IMR-90 (cell line): Measurements from ENCODE around the gene MCRIP2. TPM values are rescaled to one million over a fixed set of nuclear protein-coding genes. Genes with fewer than 3 reads are reported as not detected.

Experiments used
- ATAC-seq: fragments of 200-7000 bp; cut with Tn5 transposase; 2 replicates; pipeline ENCODE4 v1.9.1; 2020; ENCODE audit warnings: low read depth, mild to moderate bottlenecking, moderate library complexity
- BruUV-seq: library from RNA; stranded (reverse); fragments of 400-500 nt; replicated peaks from 2 replicates; lab custom pipeline; 2021; lab: Mats Ljungman, UMichigan
- CTCF ChIA-PET: fragments of 300-600 bp; formaldehyde crosslinking; extraction: SDS; loops from one replicate; lab custom pipeline; 2021; ENCODE audit warnings: antibody characterized with exemption; lab: Yijun Ruan, JAX
- POLR2A ChIA-PET: fragments of 300-600 bp; sonication (Branson Sonifier 250); formaldehyde crosslinking; loops from one replicate; lab custom pipeline; 2022; ENCODE audit warnings: antibody characterized with exemption; ENCODE audit not compliant: unreplicated experiment; lab: Charles Lee
- DNase-seq: peaks from one replicate; pipeline ENCODE4 v3.0.0; 2013
- H2AFZ ChIP-seq: replicated peaks from 2 replicates; pipeline ENCODE3; 2013; ENCODE audit warnings: low read length, mild to moderate bottlenecking; ENCODE audit not compliant: poor library complexity
- H2AK5ac ChIP-seq: 2 replicates; pipeline ENCODE4 v1.6.1; 2013; ENCODE audit warnings: low read depth, low read length, inconsistent platforms
- H2AK9ac ChIP-seq: replicated peaks from 2 replicates; pipeline ENCODE3; 2013; ENCODE audit warnings: mild to moderate bottlenecking, low read depth, low read length, moderate library complexity; ENCODE audit not compliant: poor library complexity
- H2BK120ac ChIP-seq: 2 replicates; pipeline ENCODE4 v1.6.1; 2013; ENCODE audit warnings: low read depth, low read length, inconsistent platforms
- H2BK15ac ChIP-seq: 3 replicates; pipeline ENCODE4 v1.6.1; 2013; ENCODE audit warnings: low read depth, low read length, inconsistent platforms
- H2BK20ac ChIP-seq: 2 replicates; pipeline ENCODE4 v1.6.1; 2013; ENCODE audit warnings: low read depth, mild to moderate bottlenecking, inconsistent platforms, low read length, moderate library complexity
- H2BK5ac ChIP-seq: 2 replicates; pipeline ENCODE4 v1.6.1; 2013; ENCODE audit warnings: mild to moderate bottlenecking, low read depth, low read length, inconsistent platforms; ENCODE audit not compliant: poor library complexity, severe bottlenecking
- H3K14ac ChIP-seq: replicated peaks from 2 replicates; pipeline ENCODE4 v1.6.1; 2013; ENCODE audit warnings: low read depth, low read length, inconsistent platforms
- H3K18ac ChIP-seq: 2 replicates; pipeline ENCODE4 v1.6.1; 2013; ENCODE audit warnings: low read depth, low read length, control low read depth
- H3K23ac ChIP-seq: 2 replicates; pipeline ENCODE4 v1.6.1; 2013; ENCODE audit warnings: low read depth, low read length, inconsistent platforms
- H3K27ac ChIP-seq: 2 replicates; pipeline ENCODE4 v1.5.1; 2013; ENCODE audit warnings: mild to moderate bottlenecking, control low read depth, low read length; ENCODE audit not compliant: insufficient read depth
- H3K27me3 ChIP-seq: 2 replicates; pipeline ENCODE4 v1.6.1; 2013; ENCODE audit warnings: low read length; ENCODE audit not compliant: control insufficient read depth, insufficient read depth
- H3K36me3 ChIP-seq: 2 replicates; pipeline ENCODE4 v1.6.1; 2013; ENCODE audit warnings: low read length, mixed read lengths; ENCODE audit not compliant: control insufficient read depth, insufficient read depth
- H3K4ac ChIP-seq: 2 replicates; pipeline ENCODE4 v1.6.1; 2013; ENCODE audit warnings: low read depth, low read length, inconsistent platforms
- H3K4me1 ChIP-seq: 2 replicates; pipeline ENCODE4 v1.6.1; 2013; ENCODE audit warnings: low read length, mixed read lengths; ENCODE audit not compliant: control insufficient read depth, insufficient read depth
- H3K4me2 ChIP-seq: 2 replicates; pipeline ENCODE4 v1.6.1; 2013; ENCODE audit warnings: low read depth, mild to moderate bottlenecking, control low read depth, low read length, moderate library complexity
- H3K4me3 ChIP-seq: 2 replicates; pipeline ENCODE4 v1.5.1; 2013; ENCODE audit warnings: low read depth, mild to moderate bottlenecking, control low read depth, low read length, moderate library complexity; ENCODE audit not compliant: insufficient read depth
- H3K56ac ChIP-seq: 2 replicates; pipeline ENCODE4 v1.6.1; 2013; ENCODE audit warnings: low read length, inconsistent platforms; ENCODE audit not compliant: insufficient read depth; ENCODE audit errors: extremely low read depth
- H3K79me1 ChIP-seq, 2 experiments: 2 replicates each; pipeline ENCODE4 v1.6.1; 2013; ENCODE audit warnings: low read length in 2 of 2, inconsistent platforms in 1 of 2, low read depth in 1 of 2
- H3K9ac ChIP-seq: 2 replicates; pipeline ENCODE4 v1.6.1; 2013; ENCODE audit warnings: low read depth, low read length, control low read depth
- H3K9me1 ChIP-seq: 2 replicates; pipeline ENCODE4 v1.6.1; 2013; ENCODE audit warnings: low read length, inconsistent platforms; ENCODE audit not compliant: insufficient read depth
- H3K9me3 ChIP-seq: 2 replicates; pipeline ENCODE4 v1.6.1; 2013; ENCODE audit warnings: low read length; ENCODE audit not compliant: control insufficient read depth, insufficient read depth
- H4K20me1 ChIP-seq: 2 replicates; pipeline ENCODE4 v1.6.1; 2013; ENCODE audit warnings: low read length, inconsistent platforms; ENCODE audit not compliant: insufficient read depth
- H4K5ac ChIP-seq: 2 replicates; pipeline ENCODE4 v1.6.1; 2013; ENCODE audit warnings: mild to moderate bottlenecking, low read depth, low read length, control low read depth
- H4K8ac ChIP-seq, 2 experiments: 2 replicates each; pipeline ENCODE4 v1.6.1; 2013; ENCODE audit warnings: low read depth in 2 of 2, low read length in 2 of 2, control low read depth in 1 of 2, inconsistent platforms in 1 of 2
- H4K91ac ChIP-seq: 2 replicates; pipeline ENCODE4 v1.6.1; 2013; ENCODE audit warnings: low read depth, low read length, inconsistent platforms; ENCODE audit not compliant: insufficient read depth
- BHLHE40 ChIP-seq: fragments of 150-350 bp; IDR thresholded peaks from 2 replicates; pipeline ENCODE4 v1.6.1; 2016; ENCODE audit warnings: mild to moderate bottlenecking, low read depth, low read length
- CEBPB ChIP-seq: IDR thresholded peaks from 2 replicates; pipeline ENCODE4 v1.6.1; 2012; ENCODE audit warnings: low read depth, low read length, improper control_type of control experiment
- CHD1 ChIP-seq: IDR thresholded peaks from 2 replicates; pipeline ENCODE4 v1.6.1; 2012; ENCODE audit warnings: low read depth, low read length, improper control_type of control experiment
- FOS ChIP-seq: fragments of 150-350 bp; IDR thresholded peaks from 2 replicates; pipeline ENCODE4 v1.6.1; 2016; ENCODE audit warnings: low read depth, low read length
- MAFK ChIP-seq: IDR thresholded peaks from 2 replicates; pipeline ENCODE4 v1.6.1; 2012; ENCODE audit warnings: low read depth, low read length, improper control_type of control experiment
- MAZ ChIP-seq: IDR thresholded peaks from 2 replicates; pipeline ENCODE4 v1.6.1; 2012; ENCODE audit warnings: low read depth, mild to moderate bottlenecking, low read length, improper control_type of control experiment, moderate library complexity, borderline replicate concordance
- MXI1 ChIP-seq: IDR thresholded peaks from 2 replicates; pipeline ENCODE4 v1.6.1; 2012; ENCODE audit warnings: low read depth, mild to moderate bottlenecking, low read length, moderate library complexity, borderline replicate concordance
- NFE2L2 ChIP-seq: fragments of 150-350 bp; IDR thresholded peaks from 2 replicates; pipeline ENCODE4 v1.6.1; 2016; ENCODE audit warnings: low read depth, mild to moderate bottlenecking, low read length
- POLR2A ChIP-seq: IDR thresholded peaks from 2 replicates; pipeline ENCODE4 v1.6.1; 2012; ENCODE audit warnings: mild to moderate bottlenecking, low read depth, low read length
- RAD21 ChIP-seq: IDR thresholded peaks from 2 replicates; pipeline ENCODE4 v1.6.1; 2012; ENCODE audit warnings: low read length, improper control_type of control experiment
- RCOR1 ChIP-seq: IDR thresholded peaks from 2 replicates; pipeline ENCODE4 v1.6.1; 2012; ENCODE audit warnings: mild to moderate bottlenecking, low read length, improper control_type of control experiment; ENCODE audit not compliant: insufficient replicate concordance
- RFX5 ChIP-seq: IDR thresholded peaks from 2 replicates; pipeline ENCODE4 v1.8.0; 2012; ENCODE audit warnings: low read depth, mild to moderate bottlenecking, low read length, moderate library complexity
- SMC3 ChIP-seq: fragments of 150-350 bp; IDR thresholded peaks from 2 replicates; pipeline ENCODE4 v1.6.1; 2016; ENCODE audit warnings: low read depth, mild to moderate bottlenecking, antibody characterized with exemption, low read length, moderate library complexity
- USF2 ChIP-seq: fragments of 150-350 bp; IDR thresholded peaks from 2 replicates; pipeline ENCODE4 v1.6.1; 2017; ENCODE audit warnings: mild to moderate bottlenecking, antibody characterized with exemption, low read length, low read depth
- WGBS, 2 experiments: methylation state at CpG; one replicate each; pipeline versions ENCODE4 v1.1.5 to v1.1.7; 2013; ENCODE audit warnings: missing lambda C conversion rate in 2 of 2; ENCODE audit not compliant: insufficient read length in 1 of 2; ENCODE audit errors: extremely low coverage in 2 of 2; 5-methylcytosine and 5-hydroxymethylcytosine counted together
- dilution Hi-C: fragments of 300-500 bp; cut with HindIII; formaldehyde crosslinking; loops from one replicate; pipeline ENCODE4 v1.14.3; 2018; ENCODE audit warnings: low sequenced_read_pairs; ENCODE audit not compliant: unreplicated experiment
- in situ Hi-C: fragments of 300-500 bp; cut with MboI; formaldehyde crosslinking; loops from 3 replicates; pipeline ENCODE4 v1.14.3; 2019; ENCODE audit warnings: low sequenced_read_pairs, inconsistent platforms, mixed read lengths
- intact Hi-C: fragments of 100-400 bp; cut with micrococcal nuclease; formaldehyde crosslinking; loops from 2 replicates; pipeline ENCODE4 v1.10.0; 2022
- polyA plus RNA-seq, 3 experiments: library from polyadenylated mRNA; depleted of rRNA; stranded (reverse); fragments of >200 nt; gene quantifications; 2 replicates each; pipeline ENCODE4 v1.2.3, GENCODE V29; 2012; ENCODE audit warnings: low replicate concordance in 1 of 3
- total RNA-seq: library from RNA; depleted of rRNA; stranded (reverse); fragments of >200 nt; gene quantifications from 2 replicates; pipeline ENCODE4 v1.2.3, GENCODE V29; 2012
- TF ChIP-seq, protein P1 (sequence below): conservative IDR thresholded peaks from 2 replicates; pipeline ENCODE4 v1.5.1; 2012; ENCODE audit warnings: mild to moderate bottlenecking, low read depth, low read length, improper control_type of control experiment
- TF ChIP-seq, protein P2 (sequence below): fragments of 150-350 bp; IDR thresholded peaks from 2 replicates; pipeline ENCODE4 v1.6.1; 2016; ENCODE audit warnings: low read depth, mild to moderate bottlenecking, low read length, moderate library complexity, borderline replicate concordance

The MCRIP2 gene
- total and polyA plus RNA-seq, 2 of the 4 experiments (the other 2 are of a cell fraction): 6.3 to 19.6 TPM

DNA sequence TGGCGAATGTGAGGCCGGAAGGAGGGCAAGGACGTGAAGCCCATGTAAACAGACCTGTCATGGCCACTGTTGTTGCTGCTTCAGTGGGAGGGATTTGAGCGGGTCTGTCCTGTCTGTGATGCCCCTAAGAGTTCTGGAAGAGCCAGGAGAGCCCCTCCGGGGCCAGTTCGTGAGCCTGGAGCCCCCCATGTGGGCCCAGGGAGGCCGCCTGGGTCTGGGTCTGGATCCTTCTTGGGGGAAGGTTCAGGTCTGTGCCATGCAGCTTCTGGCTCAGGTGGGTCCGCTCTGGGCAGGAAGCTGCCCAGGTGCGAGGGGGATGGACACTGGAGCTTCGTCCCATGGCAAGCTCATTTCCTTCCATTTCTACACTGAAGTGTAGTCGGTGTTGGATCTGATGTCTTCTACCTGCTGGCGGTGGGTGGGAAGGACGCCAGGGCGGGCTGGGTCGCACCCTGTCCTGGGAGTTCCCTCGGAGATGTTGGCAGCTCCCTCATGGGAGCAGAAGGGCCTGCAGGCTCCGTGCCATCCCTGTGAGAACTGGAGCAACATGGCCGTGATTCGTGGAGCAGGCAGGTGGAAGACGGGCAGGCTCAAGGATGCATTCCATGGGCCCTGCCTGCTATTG, 22.0 kb upstream of the MCRIP2 start:
- POLR2A ChIA-PET: no interaction called here
- H2AK5ac ChIP-seq: no peak overlapping the region
- intact Hi-C loops (no loop called here), in situ Hi-C loops (no loop called here), dilution Hi-C loops (no loop called here)
- H3K4ac ChIP-seq: no peak overlapping the region
- H3K9me1 ChIP-seq: peaks cover 6% of the 10 kb centered on the region; the same call in 1 of the 2 replicates
- BruUV-seq: no TSS peak
- no peak overlapping the region for H3K56ac ChIP-seq
- H3K27ac ChIP-seq: no peak overlapping the region
- no peak overlapping the region for H3K23ac ChIP-seq
- no peak overlapping the region for H2BK5ac ChIP-seq
- CTCF ChIA-PET: no interaction called here
- no peaks in the 10 kb centered on the region for H3K9me3 ChIP-seq
- no peak overlapping the region for H2BK15ac ChIP-seq
- H4K5ac ChIP-seq: no peak overlapping the region
- H4K91ac ChIP-seq: no peak overlapping the region
- no peak overlapping the region for H3K18ac ChIP-seq
- TF ChIP-seq MXI1 (no peak), POLR2A (no peak), NFE2L2 (no peak), FOS (no peak), CEBPB (no peak), USF2 (no peak), CHD1 (no peak), MAFK (no peak), MAZ (no peak), SMC3 (no peak), BHLHE40 (no peak), RAD21 (no peak), RFX5 (no peak), RCOR1 (no peak)
- TF ChIP-seq, protein P1, sequence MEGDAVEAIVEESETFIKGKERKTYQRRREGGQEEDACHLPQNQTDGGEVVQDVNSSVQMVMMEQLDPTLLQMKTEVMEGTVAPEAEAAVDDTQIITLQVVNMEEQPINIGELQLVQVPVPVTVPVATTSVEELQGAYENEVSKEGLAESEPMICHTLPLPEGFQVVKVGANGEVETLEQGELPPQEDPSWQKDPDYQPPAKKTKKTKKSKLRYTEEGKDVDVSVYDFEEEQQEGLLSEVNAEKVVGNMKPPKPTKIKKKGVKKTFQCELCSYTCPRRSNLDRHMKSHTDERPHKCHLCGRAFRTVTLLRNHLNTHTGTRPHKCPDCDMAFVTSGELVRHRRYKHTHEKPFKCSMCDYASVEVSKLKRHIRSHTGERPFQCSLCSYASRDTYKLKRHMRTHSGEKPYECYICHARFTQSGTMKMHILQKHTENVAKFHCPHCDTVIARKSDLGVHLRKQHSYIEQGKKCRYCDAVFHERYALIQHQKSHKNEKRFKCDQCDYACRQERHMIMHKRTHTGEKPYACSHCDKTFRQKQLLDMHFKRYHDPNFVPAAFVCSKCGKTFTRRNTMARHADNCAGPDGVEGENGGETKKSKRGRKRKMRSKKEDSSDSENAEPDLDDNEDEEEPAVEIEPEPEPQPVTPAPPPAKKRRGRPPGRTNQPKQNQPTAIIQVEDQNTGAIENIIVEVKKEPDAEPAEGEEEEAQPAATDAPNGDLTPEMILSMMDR: no peak
- TF ChIP-seq, protein P2, sequence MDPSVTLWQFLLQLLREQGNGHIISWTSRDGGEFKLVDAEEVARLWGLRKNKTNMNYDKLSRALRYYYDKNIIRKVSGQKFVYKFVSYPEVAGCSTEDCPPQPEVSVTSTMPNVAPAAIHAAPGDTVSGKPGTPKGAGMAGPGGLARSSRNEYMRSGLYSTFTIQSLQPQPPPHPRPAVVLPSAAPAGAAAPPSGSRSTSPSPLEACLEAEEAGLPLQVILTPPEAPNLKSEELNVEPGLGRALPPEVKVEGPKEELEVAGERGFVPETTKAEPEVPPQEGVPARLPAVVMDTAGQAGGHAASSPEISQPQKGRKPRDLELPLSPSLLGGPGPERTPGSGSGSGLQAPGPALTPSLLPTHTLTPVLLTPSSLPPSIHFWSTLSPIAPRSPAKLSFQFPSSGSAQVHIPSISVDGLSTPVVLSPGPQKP: no peak
- DNase-seq (no peak), ATAC-seq (no peak)
- no peak overlapping the region for H2AFZ ChIP-seq
- H3K79me1 ChIP-seq: peaks cover 10 to 46% of the 10 kb centered on the region in 2 experiments; a peak in 3 of 4 replicates
- no peak overlapping the region for H3K14ac ChIP-seq
- no peak overlapping the region for H2BK120ac ChIP-seq
- peaks cover 19% of the 10 kb centered on the region for H4K20me1 ChIP-seq
- no peak overlapping the region for H3K4me2 ChIP-seq
- no peak overlapping the region for H2BK20ac ChIP-seq
- no peak overlapping the region for H3K9ac ChIP-seq
- 94% methylated on average over 6 of the region's 20 CpGs; no CpG with 5 or more reads in 1 of the 2 experiments for WGBS, 2 experiments
- peaks cover 2% of the 10 kb centered on the region; the same call in 1 of the 2 replicates for H3K36me3 ChIP-seq
- no peak overlapping the region for H2AK9ac ChIP-seq
- peaks cover 3% of the 10 kb centered on the region; the same call in 1 of the 2 replicates for H3K4me1 ChIP-seq
- H3K4me3 ChIP-seq: no peak overlapping the region
- H4K8ac ChIP-seq: no peak overlapping the region
- no peaks in the 10 kb centered on the region for H3K27me3 ChIP-seq
